ENCODE data around the gene DNAJB14.
A peak's percentile ranks its signal among the peaks of the same experiment; 100 is the strongest.
"Not testable (repeated sequence)": the region's sequence is repeated elsewhere in the genome, so short reads cannot be mapped to it uniquely, and the experiment has no call there.

Gene DNAJB14

DNA sequence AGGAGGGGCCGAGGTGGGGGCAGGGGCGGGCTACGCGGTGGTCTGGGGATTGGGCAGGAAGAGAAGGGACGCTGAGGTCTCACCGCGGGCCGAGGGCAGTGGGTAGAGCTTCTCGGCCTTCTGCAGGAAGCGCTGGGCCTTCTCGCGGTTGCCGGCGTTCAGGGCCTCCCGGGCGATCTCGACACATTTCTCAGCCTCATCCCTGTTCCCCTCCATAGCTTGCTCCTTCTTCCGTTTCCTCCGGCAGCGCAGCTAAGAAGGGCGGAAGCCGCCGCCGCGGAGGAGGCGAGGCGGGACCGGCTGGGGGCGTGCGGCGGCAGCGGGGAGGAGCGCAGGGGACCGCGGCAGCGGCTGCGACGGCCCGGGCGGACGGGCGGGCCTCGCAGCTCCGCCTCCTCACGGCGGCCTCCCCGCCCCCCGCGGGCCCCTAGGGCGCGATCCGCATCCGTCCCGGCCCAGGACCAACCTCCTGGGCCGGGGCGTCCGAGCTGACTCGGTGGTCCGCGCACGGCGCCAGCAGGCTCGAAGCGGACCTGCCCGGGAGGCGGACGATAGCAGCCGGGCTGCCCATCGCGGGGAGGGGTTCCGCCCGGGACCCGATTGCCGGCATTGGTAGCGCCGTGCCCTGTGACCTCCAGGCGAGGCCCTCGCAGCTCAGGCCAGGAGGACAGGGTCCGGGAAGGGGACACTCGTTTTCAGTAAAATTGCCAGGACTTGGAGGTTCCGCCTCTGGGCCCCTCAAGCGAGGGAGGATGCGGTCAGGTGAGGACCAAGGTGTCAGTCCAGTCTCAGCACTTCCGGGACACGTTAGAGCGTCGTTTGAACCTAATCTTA, at the start of gene DNAJB14:
DNAJB14 (minus strand) TSS at position 263 of the 834 bp plus-strand sequence; CDS start at position 216, 47 bp downstream.
- peak; percentile 47 for DNase-seq (ENCODE audit: low read depth)

DNA sequence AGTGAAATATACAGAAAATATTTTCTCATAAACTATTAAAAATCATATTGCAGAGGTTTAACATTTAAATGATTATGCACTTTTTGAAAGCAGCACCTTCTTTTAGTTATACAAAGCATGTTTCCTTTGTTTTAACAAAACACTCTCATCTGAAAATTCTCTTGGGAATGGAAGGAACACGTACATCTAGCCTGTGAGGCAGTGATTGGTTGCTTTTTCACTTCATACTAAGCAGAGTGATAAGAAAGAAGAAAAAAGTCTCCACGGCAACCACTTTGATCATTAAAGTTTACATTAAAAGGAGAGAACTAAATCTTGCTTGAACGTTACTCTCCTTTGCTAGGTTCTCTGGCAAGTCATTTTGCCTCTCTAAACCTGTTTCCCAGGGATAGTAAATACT, 45.3 kb upstream of the DNAJB14 start:
- no peak for DNase-seq (ENCODE audit: low read depth)

DNA sequence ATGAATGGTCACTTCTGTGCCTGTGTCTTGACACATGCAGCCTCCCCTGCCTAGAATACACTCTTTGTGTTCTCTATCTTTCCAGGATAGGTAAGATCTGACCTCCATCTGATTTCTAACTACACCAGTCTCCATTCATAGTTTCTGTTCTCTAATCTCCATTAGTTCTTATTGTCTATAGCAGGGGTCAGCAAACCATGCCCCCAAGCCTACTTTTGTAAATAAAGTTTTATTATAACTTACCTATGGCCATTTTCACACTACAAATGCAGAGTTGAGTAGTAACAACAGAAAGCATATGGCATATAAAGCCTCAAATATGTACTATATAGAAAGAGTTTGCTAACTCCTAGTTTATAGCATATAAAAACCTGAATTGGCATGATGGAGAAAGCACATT, 41.3 kb upstream of the DNAJB14 start:
- DNase-seq (ENCODE audit: low read depth): no peak

- DNase-seq (ENCODE audit: low read depth): no peak
Measured at GRCh38 chr4:99986792-99987191, 40.4 kb upstream of the DNAJB14 start.

- no peak for DNase-seq (ENCODE audit: low read depth)
Measured at GRCh38 chr4:99983289-99983943, 37.0 kb upstream of the DNAJB14 start.

DNA sequence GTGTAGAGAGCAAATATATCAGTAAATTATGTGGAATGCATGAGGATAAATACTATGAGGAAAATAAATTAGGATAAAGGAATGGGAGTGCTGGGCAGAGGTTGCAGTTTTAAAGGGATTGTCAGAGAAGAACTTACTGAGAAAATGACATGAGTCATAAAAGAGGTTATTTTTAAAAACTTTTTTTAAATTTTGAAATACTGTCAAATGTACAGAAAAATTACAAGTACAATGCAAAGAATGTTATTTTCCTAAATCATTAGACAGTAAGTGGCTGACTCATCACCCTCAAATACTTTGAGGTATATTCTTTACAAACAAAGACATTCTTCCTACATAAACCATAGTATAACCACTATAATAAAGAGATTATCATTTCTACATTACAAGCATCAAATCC, 33.5 kb upstream of the DNAJB14 start:
- DNase-seq (ENCODE audit: low read depth): no peak

DNA sequence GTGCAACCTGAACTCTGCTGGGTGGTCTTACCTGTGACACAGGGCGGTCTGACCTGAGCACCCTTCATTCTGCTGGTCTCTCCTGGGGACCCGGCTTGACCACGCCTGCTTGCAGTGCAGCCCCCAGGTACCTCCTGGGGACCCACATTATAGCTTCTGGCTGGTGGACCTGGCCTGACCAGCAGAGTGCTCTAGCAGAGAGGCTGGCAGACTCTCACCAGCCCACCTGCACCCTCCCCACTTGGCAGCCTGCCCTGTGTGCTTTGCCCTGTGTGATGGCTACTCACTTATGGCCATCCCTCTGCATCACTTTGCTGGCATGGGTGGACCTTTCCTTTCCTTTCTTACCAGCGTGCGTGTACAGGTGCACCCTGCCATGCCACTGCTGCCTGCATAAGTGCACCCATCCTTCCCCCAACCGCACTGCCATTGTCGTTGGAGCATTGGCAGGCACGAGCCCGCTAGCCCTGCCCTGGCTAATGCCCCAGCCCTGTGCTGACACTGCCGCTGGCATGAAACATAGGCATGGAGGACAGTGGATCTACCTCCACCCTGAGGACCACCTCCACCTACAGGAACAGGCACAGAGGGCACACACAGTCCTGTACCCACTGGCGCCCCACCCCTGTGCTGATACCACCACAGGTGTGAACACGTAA, 25.2 kb upstream of the DNAJB14 start:
- DNase-seq (ENCODE audit: low read depth): no peak

- no peak for DNase-seq (ENCODE audit: low read depth)
Measured at GRCh38 chr4:99968330-99968729, 21.9 kb upstream of the DNAJB14 start.

DNA sequence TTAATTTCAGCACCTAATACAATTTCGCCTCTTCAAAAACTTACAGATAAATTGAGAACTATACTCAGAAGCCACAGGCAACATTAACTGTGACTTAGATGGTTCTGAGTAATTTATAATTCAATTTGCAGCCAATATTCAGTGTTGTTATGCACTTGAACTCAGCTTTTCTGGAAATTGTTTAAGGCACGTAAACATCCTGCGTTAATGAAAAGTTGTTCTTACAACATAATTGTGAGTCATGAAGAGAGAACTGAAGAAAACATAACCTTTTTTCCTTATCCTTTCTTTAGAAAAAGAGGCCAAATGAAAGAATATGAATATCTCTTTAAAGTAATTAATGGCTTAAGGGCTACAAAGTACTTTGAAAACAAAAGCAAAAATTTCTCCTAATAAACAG, 20.3 kb upstream of the DNAJB14 start:
- no peak for DNase-seq (ENCODE audit: low read depth)

DNA sequence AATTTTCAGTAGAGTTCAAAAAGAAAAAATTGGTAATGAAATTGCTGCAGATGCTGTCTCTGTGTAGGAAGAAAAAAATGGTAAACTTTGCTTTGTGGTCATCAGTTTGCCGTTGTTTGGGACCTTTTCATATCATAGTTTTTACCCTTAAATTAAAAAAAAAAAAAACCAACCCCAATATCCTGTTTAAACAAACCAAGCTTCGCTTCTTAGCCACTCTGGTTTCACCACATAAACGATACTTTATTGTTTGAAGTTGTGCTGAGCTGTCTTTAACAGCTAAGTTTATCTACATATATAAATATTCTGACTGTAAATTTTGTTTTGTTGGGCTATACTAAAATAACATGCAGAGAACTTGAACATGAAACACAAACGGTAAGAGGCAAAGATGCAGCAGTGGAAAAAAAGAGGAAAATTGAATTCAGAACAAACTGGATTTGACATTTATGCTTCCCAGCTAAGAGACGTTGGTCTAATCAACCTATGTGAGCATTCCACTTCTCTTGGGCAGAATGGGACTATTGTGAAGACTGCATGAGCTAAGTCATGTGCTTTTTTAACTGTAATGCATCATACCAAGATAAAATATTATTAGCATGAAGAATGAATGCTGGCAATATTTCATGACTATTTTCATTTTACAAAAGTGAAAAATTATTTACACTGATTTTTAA, 19.4 kb upstream of the DNAJB14 start:
- no peak for DNase-seq (ENCODE audit: low read depth)

GRCh38 chr4:99965173-99965572, 18.8 kb upstream of the DNAJB14 start:
- no peak for DNase-seq (ENCODE audit: low read depth)

GRCh38 chr4:99961711-99962110, 15.3 kb upstream of the DNAJB14 start:
- no peak for DNase-seq (ENCODE audit: low read depth)

DNA sequence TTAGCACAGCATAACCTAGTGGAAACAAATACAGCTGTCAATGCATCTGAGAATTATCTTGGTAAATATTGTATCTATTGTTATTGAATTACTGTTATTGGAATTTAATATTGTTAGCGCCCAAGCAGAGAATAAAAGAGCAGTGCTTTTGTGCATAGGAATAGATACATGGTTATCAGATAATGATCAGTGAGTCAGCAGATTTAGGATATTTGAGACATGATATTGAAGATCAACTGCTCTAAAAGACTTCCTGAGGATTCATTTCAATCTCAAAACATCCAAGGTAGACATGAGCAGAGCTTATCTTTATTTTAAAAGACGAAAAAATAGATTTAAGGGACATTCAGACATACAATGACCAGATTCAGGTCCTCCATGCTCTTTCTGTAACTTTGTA, 14.2 kb upstream of the DNAJB14 start:
- DNase-seq (ENCODE audit: low read depth): no peak

DNA sequence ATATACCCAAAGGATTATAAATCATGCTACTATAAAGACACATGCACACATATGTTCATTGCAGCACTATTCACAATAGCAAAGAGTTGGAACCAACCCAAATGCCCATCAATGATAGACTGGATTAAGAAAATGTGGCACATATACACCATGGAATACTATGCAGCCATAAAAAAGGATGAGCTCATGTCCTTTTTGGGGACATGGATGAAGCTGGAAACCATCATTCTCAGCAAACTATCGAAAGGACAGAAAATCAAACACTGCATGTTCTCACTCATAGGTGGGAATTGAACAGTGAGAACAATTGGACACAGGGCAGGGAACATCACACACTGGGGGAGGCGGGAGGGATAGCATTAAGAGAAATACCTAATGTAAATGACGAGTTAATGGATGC, 11.8 kb upstream of the DNAJB14 start:
- not testable (repeated sequence) for DNase-seq (ENCODE audit: low read depth)

- DNase-seq (ENCODE audit: low read depth): no peak
Measured at GRCh38 chr4:99950913-99951254, 4.5 kb upstream of the DNAJB14 start.

- peak; percentile 96 for DNase-seq (ENCODE audit: low read depth)
Measured at GRCh38 chr4:99949999-99950912, 3.8 kb upstream of the DNAJB14 start, which contains the start of gene H2AZ1. TSS of gene H2AZ1 (minus strand) at chr4:99950275. CDS start at chr4:99950170, 105 bp downstream.

GRCh38 chr4:99949034-99949998, 2.9 kb upstream of the DNAJB14 start:
- DNase-seq (ENCODE audit: low read depth): peak; percentile 72

GRCh38 chr4:99947608-99948007, 1.2 kb upstream of the DNAJB14 start:
- no peak for DNase-seq (ENCODE audit: low read depth)

DNA sequence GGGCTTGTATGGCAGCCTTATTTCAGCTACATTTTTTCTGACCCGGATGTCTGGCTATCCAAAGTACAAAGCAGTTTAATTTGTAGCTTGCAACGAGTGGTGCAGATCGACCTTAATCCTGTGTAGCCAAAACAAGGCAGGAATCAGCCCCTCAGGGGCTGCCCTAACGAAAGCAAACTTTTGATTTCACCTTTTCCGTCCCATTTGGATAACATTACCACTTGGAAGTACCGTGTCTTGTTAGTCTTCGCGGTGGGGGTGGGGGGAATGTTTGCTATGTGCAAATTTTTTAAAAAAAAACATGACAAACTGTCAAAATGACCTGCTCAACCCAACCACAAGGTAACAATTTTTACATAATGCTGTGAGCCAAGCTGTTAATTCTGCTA, 766 bp upstream of the DNAJB14 start:
- no peak for DNase-seq (ENCODE audit: low read depth)

- DNase-seq (ENCODE audit: low read depth): no peak
Measured at GRCh38 chr4:99945718-99946355, 581 bp downstream of the DNAJB14 start.

All from stimulated activated CD8-positive, alpha-beta memory T cell treated with anti-CD3 and anti-CD28 coated beads, Interleukin-15, amount 100 ng/mL, for 1 hour (primary cell).